PC-3 (cell line): Measurements from ENCODE around the gene ITGA8. TPM values are rescaled to one million over a fixed set of nuclear protein-coding genes. Genes with fewer than 3 reads are reported as not detected.
"Not testable (repeated sequence)": the region's sequence is repeated elsewhere in the genome, so short reads cannot be mapped to it uniquely, and the experiment has no call there.

ENCODE experiments used
- ATAC-seq: fragments of 200-7000 bp; cut with Tn5 transposase; 2 replicates; pipeline ENCODE4 v1.9.1; 2020; ENCODE audit warnings: mild to moderate bottlenecking, moderate library complexity
- BruUV-seq: library from RNA; stranded (reverse); fragments of 400-500 nt; replicated peaks from 2 replicates; lab custom pipeline; 2021; lab: Mats Ljungman, UMichigan
- CTCF ChIA-PET: fragments of 300-600 bp; sonication (Branson Sonifier 250); formaldehyde crosslinking; loops from one replicate; lab custom pipeline; 2022; ENCODE audit warnings: antibody characterized with exemption; lab: Charles Lee
- POLR2A ChIA-PET: fragments of 300-600 bp; sonication (Branson Sonifier 250); formaldehyde crosslinking; loops from one replicate; lab custom pipeline; 2022; ENCODE audit warnings: antibody characterized with exemption; ENCODE audit not compliant: unreplicated experiment; lab: Charles Lee
- DNase-seq: peaks from one replicate; pipeline ENCODE4 v3.0.0-alpha.2; 2015
- H2AFZ ChIP-seq: fragments of 300-600 bp; sonication (generic); 2 replicates; pipeline ENCODE4 v1.6.0; 2016; ENCODE audit warnings: antibody characterized with exemption, low read length
- H3F3A ChIP-seq: fragments of 300-600 bp; sonication (generic); one replicate; pipeline ENCODE4 v1.6.0; 2017; ENCODE audit warnings: antibody characterized with exemption, low read length, control low read depth, mild to moderate bottlenecking; ENCODE audit not compliant: unreplicated experiment
- H3K27ac ChIP-seq: fragments of 300-600 bp; sonication (generic); 2 replicates; pipeline ENCODE4 v1.5.1; 2016; ENCODE audit warnings: mild to moderate bottlenecking, low read length
- H3K27me3 ChIP-seq: fragments of 300-600 bp; sonication (generic); 2 replicates; pipeline ENCODE4 v1.6.1; 2016; ENCODE audit warnings: low read length, mixed read lengths
- H3K36me3 ChIP-seq: fragments of 300-600 bp; sonication (generic); 2 replicates; pipeline ENCODE4 v1.6.1; 2016; ENCODE audit warnings: low read depth, mixed run types, low read length, mixed read lengths
- H3K4me1 ChIP-seq: fragments of 300-600 bp; sonication (generic); 2 replicates; pipeline ENCODE4 v1.5.1; 2016; ENCODE audit warnings: low read length; ENCODE audit not compliant: insufficient read depth
- H3K4me2 ChIP-seq: fragments of 300-600 bp; sonication (generic); 2 replicates; pipeline ENCODE4 v1.6.0; 2016; ENCODE audit warnings: low read length
- H3K4me3 ChIP-seq: fragments of 300-600 bp; sonication (generic); 2 replicates; pipeline ENCODE4 v1.5.1; 2016; ENCODE audit warnings: mild to moderate bottlenecking, low read length, mixed read lengths
- H3K79me2 ChIP-seq: fragments of 300-600 bp; sonication (generic); 2 replicates; pipeline ENCODE4 v1.6.1; 2017; ENCODE audit warnings: low read length, mixed read lengths
- H3K9ac ChIP-seq: fragments of 300-600 bp; sonication (generic); 2 replicates; pipeline ENCODE4 v1.6.0; 2016; ENCODE audit warnings: mild to moderate bottlenecking, low read length
- H3K9me2 ChIP-seq: fragments of 300-600 bp; sonication (generic); replicated peaks from 2 replicates; pipeline ENCODE4 v1.6.1; 2016; ENCODE audit warnings: mixed run types, low read length, mixed read lengths
- H3K9me3 ChIP-seq: fragments of 300-600 bp; sonication (generic); 2 replicates; pipeline ENCODE4 v1.6.1; 2016; ENCODE audit warnings: low read length, mixed read lengths
- H4K20me1 ChIP-seq: fragments of 300-600 bp; sonication (generic); 2 replicates; pipeline ENCODE4 v1.6.1; 2016; ENCODE audit warnings: low read length, mixed read lengths
- CTCF ChIP-seq: fragments of 300-600 bp; sonication (generic); conservative IDR thresholded peaks from 2 replicates; pipeline ENCODE4 v1.5.1; 2017; ENCODE audit warnings: antibody characterized with exemption, low read depth, mild to moderate bottlenecking, low read length
- EZH2 ChIP-seq: fragments of 300-600 bp; sonication (generic); IDR thresholded peaks from one replicate; pipeline ENCODE4 v1.6.1; 2017; ENCODE audit warnings: antibody characterized with exemption, mild to moderate bottlenecking, low read length; ENCODE audit not compliant: unreplicated experiment
- EZH2phosphoT487 ChIP-seq: fragments of 300-600 bp; sonication (generic); IDR thresholded peaks from 2 replicates; pipeline ENCODE4 v1.6.1; 2018; ENCODE audit warnings: mild to moderate bottlenecking, antibody characterized with exemption, low read length, borderline replicate concordance
- intact Hi-C: fragments of 100-400 bp; cut with micrococcal nuclease; formaldehyde crosslinking; loops from 2 replicates; pipeline ENCODE4 v1.9.0; 2023
- total RNA-seq: library from RNA; depleted of rRNA; stranded (reverse); fragments of >200 nt; gene quantifications from 2 replicates; pipeline ENCODE4 v1.2.3, GENCODE V29; 2014

Gene ITGA8
- total RNA-seq, 1 experiment from 2014 or later, result not detected

- ATAC-seq (no peak), DNase-seq (no peak)
- Histone ChIP-seq H3K4me2 (no peak overlapping the region), H2AFZ (no peak overlapping the region), H3K9me2 (no peaks in the 10 kb centered on the region), H3K9me3 (no peaks in the 10 kb centered on the region), H3F3A (no peaks in the 10 kb centered on the region), H3K9ac (no peak overlapping the region), H3K4me3 (no peak overlapping the region), H3K79me2 (no peaks in the 10 kb centered on the region), H4K20me1 (no peaks in the 10 kb centered on the region), H3K27me3 (peaks cover 24% of the 10 kb centered on the region; the same call in 1 of the 2 replicates), H3K36me3 (no peaks in the 10 kb centered on the region), H3K27ac (no peak overlapping the region), H3K4me1 (no peaks in the 10 kb centered on the region)
- TF ChIP-seq CTCF (no peak), EZH2 (no peak), EZH2phosphoT487 (no peak)
- intact Hi-C loops, result no loop called here
- no TSS peak for BruUV-seq
- ChIA-PET CTCF (no interaction called here), POLR2A (no interaction called here)
These were observed 240.8 kb downstream of the ITGA8 start for GRCh38 chr10:15478950-15479349.

GRCh38 chr10:15478429-15478828 lies 241.3 kb downstream of the ITGA8 start:
- TF ChIP-seq CTCF (no peak), EZH2phosphoT487 (no peak), EZH2 (no peak)
- H3K4me1 ChIP-seq, result no peaks in the 10 kb centered on the region
- POLR2A ChIA-PET, result no interaction called here
- H3K36me3 ChIP-seq, result no peaks in the 10 kb centered on the region
- CTCF ChIA-PET, result no interaction called here
- H3K4me2 ChIP-seq, result no peak overlapping the region
- H4K20me1 ChIP-seq, result no peaks in the 10 kb centered on the region
- ATAC-seq, result no peak
- no TSS peak for BruUV-seq
- no peak overlapping the region for H3K4me3 ChIP-seq
- no peaks in the 10 kb centered on the region for H3F3A ChIP-seq
- no peaks in the 10 kb centered on the region for H3K79me2 ChIP-seq
- no peak overlapping the region for H3K9ac ChIP-seq
- no peak overlapping the region for H3K27ac ChIP-seq
- H3K27me3 ChIP-seq, result peaks cover 22% of the 10 kb centered on the region; the same call in 1 of the 2 replicates
- H3K9me3 ChIP-seq, result no peaks in the 10 kb centered on the region
- H2AFZ ChIP-seq, result no peak overlapping the region
- intact Hi-C loops, result no loop called here
- H3K9me2 ChIP-seq, result no peaks in the 10 kb centered on the region
- no peak for DNase-seq

- CTCF ChIA-PET, result no interaction called here
- no peak for ATAC-seq
These were observed 243.4 kb downstream of the ITGA8 start for GRCh38 chr10:15476337-15476736.

GRCh38 chr10:15475439-15475838 lies 244.3 kb downstream of the ITGA8 start:
- H3K27me3 ChIP-seq, H3K9me3 ChIP-seq, H3K27ac ChIP-seq, H3K4me3 ChIP-seq, DNase-seq, BruUV-seq, H3K36me3 ChIP-seq, H3K9ac ChIP-seq, H4K20me1 ChIP-seq, POLR2A ChIA-PET, ATAC-seq, H3F3A ChIP-seq, intact Hi-C loops, CTCF ChIA-PET, H2AFZ ChIP-seq, H3K4me1 ChIP-seq, H3K9me2 ChIP-seq, H3K79me2 ChIP-seq, H3K4me2 ChIP-seq: not testable (repeated sequence)

More at GRCh38 chr10:15476337-15476736, 243.4 kb downstream of the ITGA8 start:
- Histone ChIP-seq H3K9me3 (no peaks in the 10 kb centered on the region), H4K20me1 (no peaks in the 10 kb centered on the region), H3K27ac (no peak overlapping the region), H3K4me1 (no peaks in the 10 kb centered on the region; the same call in 1 of the 2 replicates), H3F3A (no peaks in the 10 kb centered on the region), H3K4me3 (no peak overlapping the region), H3K36me3 (no peaks in the 10 kb centered on the region), H3K9ac (no peak overlapping the region), H3K27me3 (0 out of 2 replicates have a peak, but pooled peaks cover 5% of the 10 kb centered on the region), H3K9me2 (no peaks in the 10 kb centered on the region), H3K4me2 (no peak overlapping the region), H2AFZ (no peak overlapping the region), H3K79me2 (no peaks in the 10 kb centered on the region)
- DNase-seq, result no peak
- POLR2A ChIA-PET, result no interaction called here
- intact Hi-C loops, result no loop called here
- BruUV-seq, result no TSS peak
- TF ChIP-seq CTCF (no peak), EZH2 (no peak), EZH2phosphoT487 (no peak)
